HepG2 (cell line): ENCODE measurements around the gene FUOM. TPM values are rescaled to one million over a fixed set of nuclear protein-coding genes. Genes with fewer than 3 reads are reported as not detected.

Source experiments
- ARNTL ChIP-seq: sonication (generic); formaldehyde crosslinking; IDR thresholded peaks from 2 replicates; pipeline ENCODE4 v1.4.0; 2020; ENCODE audit warnings: mild to moderate bottlenecking, missing genetic modification reagents
- ATF1 ChIP-seq: IDR thresholded peaks from 2 replicates; pipeline ENCODE4 v1.6.1; 2016; ENCODE audit warnings: mild to moderate bottlenecking, control low read depth
- ETV6 ChIP-seq: sonication (generic); formaldehyde crosslinking; conservative IDR thresholded peaks from 2 replicates; pipeline ENCODE4 v1.4.0; 2020; ENCODE audit warnings: missing genetic modification reagents
- GABPB1 ChIP-seq: IDR thresholded peaks from 2 replicates; pipeline ENCODE4 v1.6.1; 2016; ENCODE audit warnings: mild to moderate bottlenecking, missing genetic modification reagents, moderate library complexity, missing compliant biosample characterization
- KLF15 ChIP-seq: sonication (generic); formaldehyde crosslinking; IDR thresholded peaks from 2 replicates; pipeline ENCODE4 v1.8.1; 2023; ENCODE audit warnings: borderline replicate concordance, mild to moderate bottlenecking, inconsistent platforms, missing genetic modification reagents, mixed read lengths
- KLF6 ChIP-seq: IDR thresholded peaks from 2 replicates; pipeline ENCODE4 v1.8.0; 2016; ENCODE audit warnings: missing biosample characterization, missing genetic modification reagents
- MED13 ChIP-seq: sonication (generic); formaldehyde crosslinking; IDR thresholded peaks from 2 replicates; pipeline ENCODE4 v1.5.0; 2020; ENCODE audit warnings: missing genetic modification reagents
- MXI1 ChIP-seq: IDR thresholded peaks from 3 replicates; pipeline ENCODE4 v1.6.1; 2012; ENCODE audit warnings: low read depth, low read length, inconsistent platforms, borderline replicate concordance
- PAX8 ChIP-seq: sonication (generic); formaldehyde crosslinking; IDR thresholded peaks from 2 replicates; pipeline ENCODE4 v1.8.0; 2022; ENCODE audit warnings: mild to moderate bottlenecking, missing genetic modification reagents, borderline replicate concordance
- RAD21 ChIP-seq: fragments of 450-650 bp; formaldehyde crosslinking; IDR thresholded peaks from 2 replicates; pipeline ENCODE4 v1.5.0; 2020; ENCODE audit warnings: mild to moderate bottlenecking
- SAP130 ChIP-seq: IDR thresholded peaks from 2 replicates; pipeline ENCODE4 v1.6.1; 2016; ENCODE audit warnings: low read depth
- SRF ChIP-seq: IDR thresholded peaks from 2 replicates; pipeline ENCODE4 v1.6.1; 2011; ENCODE audit warnings: mild to moderate bottlenecking, low read depth, low read length, moderate library complexity
- SRSF1 ChIP-seq: fragments of 200-400 bp; formaldehyde crosslinking; optimal IDR thresholded peaks from 2 replicates; pipeline ENCODE3; 2017; ENCODE audit warnings: mild to moderate bottlenecking, low read depth, low read length, moderate library complexity
- TBX3 ChIP-seq: fragments of 450-650 bp; IDR thresholded peaks from 2 replicates; pipeline ENCODE4 v1.6.1; 2017; ENCODE audit warnings: antibody characterized with exemption, mild to moderate bottlenecking, inconsistent platforms, borderline replicate concordance
- TOPORS ChIP-seq: sonication (generic); formaldehyde crosslinking; IDR thresholded peaks from 2 replicates; pipeline ENCODE4 v1.8.0; 2023; ENCODE audit warnings: mild to moderate bottlenecking, missing genetic modification reagents
- ZFAT ChIP-seq: sonication (generic); formaldehyde crosslinking; conservative IDR thresholded peaks from 2 replicates; pipeline ENCODE4 v1.8.1; 2023; ENCODE audit warnings: missing genetic modification reagents, inconsistent platforms
- ZNF335 ChIP-seq: sonication (generic); formaldehyde crosslinking; IDR thresholded peaks from 2 replicates; pipeline ENCODE4 v1.4.0; 2020; ENCODE audit warnings: missing genetic modification reagents
- ZNF547 ChIP-seq: sonication (generic); formaldehyde crosslinking; IDR thresholded peaks from 2 replicates; pipeline ENCODE4 v1.5.1; 2020; ENCODE audit warnings: mild to moderate bottlenecking, missing genetic modification reagents
- ZNF569 ChIP-seq: sonication (generic); formaldehyde crosslinking; IDR thresholded peaks from 2 replicates; pipeline ENCODE4 v1.5.0; 2020; ENCODE audit warnings: mild to moderate bottlenecking, missing genetic modification reagents, moderate library complexity, borderline replicate concordance
- ZNF75D ChIP-seq: sonication (generic); formaldehyde crosslinking; IDR thresholded peaks from 2 replicates; pipeline ENCODE4 v1.8.1; 2023; ENCODE audit warnings: missing genetic modification reagents, mild to moderate bottlenecking, borderline replicate concordance
- polyA plus RNA-seq, 8 experiments: library from polyadenylated mRNA; depleted of rRNA in 3 of 8; stranded (reverse) in 7 of 8; unstranded in 1 of 8; fragments of >200 nt; fragmentation: Illumina TruSeq in 4 of 8; extraction: Trizol in 4 of 8; gene quantifications; 2 replicates each; pipeline versions ENCODE4 v1.2.1 to v1.2.3, GENCODE V29; 2011 to 2016; ENCODE audit warnings: low read depth in 4 of 8, missing spikeins in 1 of 8, mixed read lengths in 1 of 8; ENCODE audit not compliant: insufficient read depth in 1 of 8
- total RNA-seq, 5 experiments: library from RNA; depleted of rRNA; stranded (reverse); fragments of >200 nt; fragmentation: Illumina TruSeq; extraction: Trizol; gene quantifications; 2 replicates each; pipeline ENCODE4 v1.2.3, GENCODE V29; 2016; ENCODE audit warnings: low read depth in 1 of 5
- TF ChIP-seq, protein P1 (sequence below): sonication (generic); formaldehyde crosslinking; IDR thresholded peaks from 2 replicates; pipeline ENCODE4 v1.5.0; 2020; ENCODE audit warnings: missing genetic modification reagents, mild to moderate bottlenecking, borderline replicate concordance
- TF ChIP-seq, protein P2 (sequence below): sonication (generic); formaldehyde crosslinking; IDR thresholded peaks from 2 replicates; pipeline ENCODE4 v1.4.0; 2020; ENCODE audit warnings: low read depth, mild to moderate bottlenecking, missing genetic modification reagents
- TF ChIP-seq, protein P3 (sequence below): sonication (generic); formaldehyde crosslinking; IDR thresholded peaks from 2 replicates; pipeline ENCODE4 v1.4.0; 2020; ENCODE audit warnings: mild to moderate bottlenecking, missing genetic modification reagents
- TF ChIP-seq, protein P4 (sequence below): sonication (generic); formaldehyde crosslinking; IDR thresholded peaks from 2 replicates; pipeline ENCODE4 v1.5.1; 2020; ENCODE audit warnings: missing genetic modification reagents, mild to moderate bottlenecking, borderline replicate concordance
- TF ChIP-seq, protein P5 (sequence below): sonication (generic); formaldehyde crosslinking; IDR thresholded peaks from 2 replicates; pipeline ENCODE4 v1.8.1; 2023; ENCODE audit warnings: missing genetic modification reagents, inconsistent platforms, borderline replicate concordance

Gene FUOM
- total and polyA plus RNA-seq, 2 of the 13 experiments (the other 11 are each of a cell fraction or from before 2014, with no cell fraction given) = 27.5 to 60.4 TPM

DNA sequence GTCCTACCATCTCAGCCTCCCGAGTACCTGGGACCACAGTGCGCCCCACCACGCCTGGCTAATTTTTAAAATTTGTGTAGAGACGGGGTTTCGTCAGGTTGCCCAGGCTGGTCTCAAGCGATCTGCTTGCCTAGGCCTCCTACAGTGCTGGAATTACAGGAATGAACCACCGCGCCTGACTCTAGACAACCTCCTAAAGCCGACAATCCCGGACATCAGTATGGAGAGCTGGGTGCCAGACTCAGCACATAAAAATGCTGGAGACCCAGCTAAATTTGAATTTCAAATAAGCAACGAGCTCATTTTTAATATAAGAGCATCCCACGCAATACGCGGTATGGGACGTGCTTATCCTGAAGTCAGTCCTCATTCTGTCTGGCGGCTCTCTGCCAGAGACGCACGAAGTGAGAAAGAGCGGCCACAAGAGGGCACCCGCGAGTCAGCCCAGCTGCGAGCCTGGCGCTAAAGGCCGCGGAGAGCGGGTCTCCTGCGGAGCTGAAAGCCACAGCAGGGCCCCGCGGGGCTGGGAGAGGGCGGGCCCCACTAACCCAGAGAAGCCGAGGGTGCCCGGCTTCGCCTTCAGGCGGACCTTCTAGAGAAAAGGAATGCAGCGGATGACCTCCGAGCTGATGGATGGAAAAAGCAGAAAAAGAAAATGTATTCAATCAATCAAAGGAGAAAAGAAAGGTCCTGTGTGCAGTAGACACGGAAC lies 28.2 kb downstream of the FUOM start (continued):
- TF ChIP-seq KLF6 (CRISPR knock-in tag) = 0 out of 2 replicates have a peak, but pooled peaks have one; percentile 38
- no peak for TF ChIP-seq KLF15 (CRISPR knock-in tag)
- TF ChIP-seq, protein P1, sequence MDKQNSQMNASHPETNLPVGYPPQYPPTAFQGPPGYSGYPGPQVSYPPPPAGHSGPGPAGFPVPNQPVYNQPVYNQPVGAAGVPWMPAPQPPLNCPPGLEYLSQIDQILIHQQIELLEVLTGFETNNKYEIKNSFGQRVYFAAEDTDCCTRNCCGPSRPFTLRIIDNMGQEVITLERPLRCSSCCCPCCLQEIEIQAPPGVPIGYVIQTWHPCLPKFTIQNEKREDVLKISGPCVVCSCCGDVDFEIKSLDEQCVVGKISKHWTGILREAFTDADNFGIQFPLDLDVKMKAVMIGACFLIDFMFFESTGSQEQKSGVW (CRISPR knock-in tag) = no peak
- TF ChIP-seq RAD21 = peak; percentile 92
- TF ChIP-seq, protein P2, sequence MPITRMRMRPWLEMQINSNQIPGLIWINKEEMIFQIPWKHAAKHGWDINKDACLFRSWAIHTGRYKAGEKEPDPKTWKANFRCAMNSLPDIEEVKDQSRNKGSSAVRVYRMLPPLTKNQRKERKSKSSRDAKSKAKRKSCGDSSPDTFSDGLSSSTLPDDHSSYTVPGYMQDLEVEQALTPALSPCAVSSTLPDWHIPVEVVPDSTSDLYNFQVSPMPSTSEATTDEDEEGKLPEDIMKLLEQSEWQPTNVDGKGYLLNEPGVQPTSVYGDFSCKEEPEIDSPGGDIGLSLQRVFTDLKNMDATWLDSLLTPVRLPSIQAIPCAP = no peak
- no peak for TF ChIP-seq MED13 (CRISPR knock-in tag)
- no peak for TF ChIP-seq SRSF1
- TF ChIP-seq ZNF75D (CRISPR knock-in tag) = no peak
- TF ChIP-seq ZNF335 (CRISPR knock-in tag) = no peak
- no peak for TF ChIP-seq MXI1
- TF ChIP-seq SRF = no peak
- TF ChIP-seq ARNTL (CRISPR knock-in tag) = no peak
- no peak for TF ChIP-seq ATF1
- TF ChIP-seq ZNF547 (CRISPR knock-in tag) = peak; percentile 51; the same call in 1 of the 2 replicates
- TF ChIP-seq, protein P3, sequence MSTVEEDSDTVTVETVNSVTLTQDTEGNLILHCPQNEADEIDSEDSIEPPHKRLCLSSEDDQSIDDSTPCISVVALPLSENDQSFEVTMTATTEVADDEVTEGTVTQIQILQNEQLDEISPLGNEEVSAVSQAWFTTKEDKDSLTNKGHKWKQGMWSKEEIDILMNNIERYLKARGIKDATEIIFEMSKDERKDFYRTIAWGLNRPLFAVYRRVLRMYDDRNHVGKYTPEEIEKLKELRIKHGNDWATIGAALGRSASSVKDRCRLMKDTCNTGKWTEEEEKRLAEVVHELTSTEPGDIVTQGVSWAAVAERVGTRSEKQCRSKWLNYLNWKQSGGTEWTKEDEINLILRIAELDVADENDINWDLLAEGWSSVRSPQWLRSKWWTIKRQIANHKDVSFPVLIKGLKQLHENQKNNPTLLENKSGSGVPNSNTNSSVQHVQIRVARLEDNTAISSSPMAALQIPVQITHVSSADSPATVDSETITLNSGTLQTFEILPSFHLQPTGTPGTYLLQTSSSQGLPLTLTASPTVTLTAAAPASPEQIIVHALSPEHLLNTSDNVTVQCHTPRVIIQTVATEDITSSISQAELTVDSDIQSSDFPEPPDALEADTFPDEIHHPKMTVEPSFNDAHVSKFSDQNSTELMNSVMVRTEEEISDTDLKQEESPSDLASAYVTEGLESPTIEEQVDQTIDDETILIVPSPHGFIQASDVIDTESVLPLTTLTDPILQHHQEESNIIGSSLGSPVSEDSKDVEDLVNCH (CRISPR knock-in tag) = no peak
- no peak for TF ChIP-seq ZFAT (CRISPR knock-in tag)
- TF ChIP-seq, protein P4, sequence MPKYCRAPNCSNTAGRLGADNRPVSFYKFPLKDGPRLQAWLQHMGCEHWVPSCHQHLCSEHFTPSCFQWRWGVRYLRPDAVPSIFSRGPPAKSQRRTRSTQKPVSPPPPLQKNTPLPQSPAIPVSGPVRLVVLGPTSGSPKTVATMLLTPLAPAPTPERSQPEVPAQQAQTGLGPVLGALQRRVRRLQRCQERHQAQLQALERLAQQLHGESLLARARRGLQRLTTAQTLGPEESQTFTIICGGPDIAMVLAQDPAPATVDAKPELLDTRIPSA (CRISPR knock-in tag) = no peak
- TF ChIP-seq TBX3 = no peak
- no peak for TF ChIP-seq TOPORS (CRISPR knock-in tag)
- TF ChIP-seq, protein P5, sequence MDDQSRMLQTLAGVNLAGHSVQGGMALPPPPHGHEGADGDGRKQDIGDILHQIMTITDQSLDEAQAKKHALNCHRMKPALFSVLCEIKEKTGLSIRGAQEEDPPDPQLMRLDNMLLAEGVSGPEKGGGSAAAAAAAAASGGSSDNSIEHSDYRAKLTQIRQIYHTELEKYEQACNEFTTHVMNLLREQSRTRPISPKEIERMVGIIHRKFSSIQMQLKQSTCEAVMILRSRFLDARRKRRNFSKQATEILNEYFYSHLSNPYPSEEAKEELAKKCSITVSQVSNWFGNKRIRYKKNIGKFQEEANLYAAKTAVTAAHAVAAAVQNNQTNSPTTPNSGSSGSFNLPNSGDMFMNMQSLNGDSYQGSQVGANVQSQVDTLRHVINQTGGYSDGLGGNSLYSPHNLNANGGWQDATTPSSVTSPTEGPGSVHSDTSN (CRISPR knock-in tag) = no peak
- TF ChIP-seq SAP130 (CRISPR knock-in tag) = peak; percentile 33; the same call in 1 of the 2 replicates
- TF ChIP-seq ZNF569 = no peak
- no peak for TF ChIP-seq PAX8 (CRISPR knock-in tag)
- no peak for TF ChIP-seq ETV6 (CRISPR knock-in tag)
- TF ChIP-seq GABPB1 (CRISPR knock-in tag) = peak; percentile 47; the same call in 1 of the 2 replicates
